Skeletal muscle cell (primary cell): ENCODE results near the gene LTBP2.
A peak's percentile ranks its signal among the peaks of the same experiment; 100 is the strongest.

Experiments used
- DNase-seq: peaks from one replicate; pipeline ENCODE4 v3.0.0-alpha.2; 2010; ENCODE audit warnings: low read depth
- H3K4me3 ChIP-seq: 2 replicates; pipeline ENCODE4 v1.5.1; 2011; ENCODE audit warnings: low read depth, mild to moderate bottlenecking, control low read depth, low read length, moderate library complexity

The LTBP2 gene

GRCh38 chr14:74641601-74642391 is 29.8 kb upstream of the LTBP2 start:
- DNase-seq, result no peak
- H3K4me3 ChIP-seq, result no peak overlapping the region

- no peak overlapping the region for H3K4me3 ChIP-seq
- DNase-seq, result no peak
Observed at GRCh38 chr14:74638966-74639365, 26.9 kb upstream of the LTBP2 start.

- no peak overlapping the region for H3K4me3 ChIP-seq
- no peak for DNase-seq
Observed at GRCh38 chr14:74638066-74638465, 26.0 kb upstream of the LTBP2 start.

- no peak for DNase-seq
- no peak overlapping the region for H3K4me3 ChIP-seq
Observed at GRCh38 chr14:74637178-74637550, 25.1 kb upstream of the LTBP2 start.

GRCh38 chr14:74636424-74637177 is 24.6 kb upstream of the LTBP2 start:
- H3K4me3 ChIP-seq, result no peak overlapping the region
- no peak for DNase-seq

GRCh38 chr14:74635847-74636246 is 23.8 kb upstream of the LTBP2 start:
- DNase-seq, result no peak
- H3K4me3 ChIP-seq, result no peak overlapping the region

GRCh38 chr14:74634964-74635363 is 22.9 kb upstream of the LTBP2 start:
- no peak for DNase-seq
- H3K4me3 ChIP-seq, result no peak overlapping the region

GRCh38 chr14:74634481-74634880 is 22.4 kb upstream of the LTBP2 start:
- no peak overlapping the region for H3K4me3 ChIP-seq
- DNase-seq, result no peak

GRCh38 chr14:74630881-74631690 is 19.0 kb upstream of the LTBP2 start:
- H3K4me3 ChIP-seq, result no peak overlapping the region
- DNase-seq, result no peak

GRCh38 chr14:74628418-74628817 is 16.4 kb upstream of the LTBP2 start:
- no peak for DNase-seq

GRCh38 chr14:74627076-74627475 is 15.0 kb upstream of the LTBP2 start:
- H3K4me3 ChIP-seq, result no peak overlapping the region
- DNase-seq, result no peak

More at GRCh38 chr14:74628418-74628817, 16.4 kb upstream of the LTBP2 start:
- no peak overlapping the region for H3K4me3 ChIP-seq

- no peak overlapping the region for H3K4me3 ChIP-seq
- no peak for DNase-seq
Observed at GRCh38 chr14:74622257-74622656, 10.2 kb upstream of the LTBP2 start.

GRCh38 chr14:74621556-74621955 is 9.5 kb upstream of the LTBP2 start:
- no peak overlapping the region for H3K4me3 ChIP-seq
- no peak for DNase-seq

- DNase-seq, result no peak
- H3K4me3 ChIP-seq, result no peak overlapping the region
Observed at GRCh38 chr14:74620923-74621322, 8.9 kb upstream of the LTBP2 start.

- H3K4me3 ChIP-seq, result no peak overlapping the region
- peak; percentile 90 for DNase-seq
Observed at GRCh38 chr14:74620497-74620921, 8.5 kb upstream of the LTBP2 start.

- peak; percentile 89 for DNase-seq
- H3K4me3 ChIP-seq, result no peak overlapping the region
Observed at GRCh38 chr14:74619672-74620131, 7.7 kb upstream of the LTBP2 start.

- peak; percentile 74 for DNase-seq
- H3K4me3 ChIP-seq, result no peak overlapping the region
Observed at GRCh38 chr14:74618078-74618952, 6.3 kb upstream of the LTBP2 start.

GRCh38 chr14:74616996-74617700 is 5.1 kb upstream of the LTBP2 start:
- no peak overlapping the region for H3K4me3 ChIP-seq
- DNase-seq, result no peak
